Measurements from ENCODE around the gene ARHGEF3. TPM values are rescaled to one million over a fixed set of nuclear protein-coding genes. Genes with fewer than 3 reads are reported as not detected.

ARHGEF3 gene
- total and polyA plus RNA-seq, 10 donors = 8.0 to 35.1 (median 31.7) TPM

DNA sequence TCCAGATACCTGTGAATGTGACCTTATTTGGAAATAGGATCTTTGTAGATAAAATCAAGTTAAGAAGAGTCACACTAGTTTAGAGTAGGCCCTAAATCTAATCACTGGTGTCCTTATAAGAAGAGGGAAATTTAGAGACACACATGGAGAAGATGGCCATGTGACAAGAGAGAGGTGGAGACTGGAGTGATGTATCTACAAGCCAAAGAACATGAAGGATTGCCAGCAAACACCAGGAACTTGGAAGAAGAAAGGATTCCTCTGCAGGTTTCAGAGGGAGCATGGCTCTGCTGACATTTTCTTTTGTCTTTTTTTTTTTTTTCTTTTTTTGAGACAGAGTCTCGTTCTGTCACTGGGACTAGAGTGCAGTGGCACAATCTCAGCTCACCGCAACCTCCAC lies 20.8 kb downstream of the ARHGEF3 start:
- no peak for DNase-seq
- 89 to 100% (median 98%) methylated on average over 2 of the region's 2 CpGs for WGBS, 5 donors
- peak overlapping the region in 4 of 8 donors; percentile 89 to 91 (median 90) for H3K27ac ChIP-seq

DNA sequence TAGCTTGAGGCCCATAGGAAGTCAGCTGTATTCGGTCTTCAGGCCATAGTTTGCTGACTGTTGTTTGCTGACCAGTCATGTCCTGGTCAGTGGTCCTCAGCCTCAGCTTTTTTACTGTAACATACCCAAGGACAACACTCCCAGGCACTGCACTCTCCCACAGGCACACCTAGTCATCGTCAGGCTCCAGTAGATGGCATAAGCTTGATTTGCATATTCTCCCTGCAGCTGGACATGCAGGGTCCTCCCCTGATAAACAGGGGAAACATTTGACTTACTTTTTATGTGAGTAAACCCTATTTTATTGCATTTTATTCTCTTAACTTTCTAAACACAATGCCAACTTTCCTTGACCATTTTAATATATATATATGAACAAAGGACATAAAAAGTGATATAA lies 22.9 kb downstream of the ARHGEF3 start:
- intact Hi-C loops (cut with DNase I; ENCODE audit: low total_unique reads) = no loop called here
- H3K27me3 ChIP-seq (replicated peaks in 1 of 7) = no peaks in the 10 kb centered on the region
- no peak for DNase-seq
- 67 to 79% (median 67%) methylated on average over 2 of the region's 2 CpGs for WGBS, 5 donors
- peaks cover 17 to 100% (median 83%) of the 10 kb centered on the region in 6 donors for H3K4me1 ChIP-seq
- TF ChIP-seq POLR2A (IDR thresholded peaks at IDR 0.05) (no peak), POLR2AphosphoS5 (IDR thresholded peaks at IDR 0.05) (no peak)
- TF ChIP-seq, protein P1, sequence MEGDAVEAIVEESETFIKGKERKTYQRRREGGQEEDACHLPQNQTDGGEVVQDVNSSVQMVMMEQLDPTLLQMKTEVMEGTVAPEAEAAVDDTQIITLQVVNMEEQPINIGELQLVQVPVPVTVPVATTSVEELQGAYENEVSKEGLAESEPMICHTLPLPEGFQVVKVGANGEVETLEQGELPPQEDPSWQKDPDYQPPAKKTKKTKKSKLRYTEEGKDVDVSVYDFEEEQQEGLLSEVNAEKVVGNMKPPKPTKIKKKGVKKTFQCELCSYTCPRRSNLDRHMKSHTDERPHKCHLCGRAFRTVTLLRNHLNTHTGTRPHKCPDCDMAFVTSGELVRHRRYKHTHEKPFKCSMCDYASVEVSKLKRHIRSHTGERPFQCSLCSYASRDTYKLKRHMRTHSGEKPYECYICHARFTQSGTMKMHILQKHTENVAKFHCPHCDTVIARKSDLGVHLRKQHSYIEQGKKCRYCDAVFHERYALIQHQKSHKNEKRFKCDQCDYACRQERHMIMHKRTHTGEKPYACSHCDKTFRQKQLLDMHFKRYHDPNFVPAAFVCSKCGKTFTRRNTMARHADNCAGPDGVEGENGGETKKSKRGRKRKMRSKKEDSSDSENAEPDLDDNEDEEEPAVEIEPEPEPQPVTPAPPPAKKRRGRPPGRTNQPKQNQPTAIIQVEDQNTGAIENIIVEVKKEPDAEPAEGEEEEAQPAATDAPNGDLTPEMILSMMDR (IDR thresholded peaks at IDR 0.05 in 8 of 11, conservative IDR thresholded peaks at IDR 0.05 in 3 of 11) = no peak
- H3K36me3 ChIP-seq = peaks cover 0 to 9% (median 0%) of the 10 kb centered on the region in 6 donors
- no peaks in the 10 kb centered on the region for H3K9me3 ChIP-seq
- no peak overlapping the region for H3K4me3 ChIP-seq
- peak overlapping the region in 4 of 8 donors; percentile 16 to 89 (median 57) for H3K27ac ChIP-seq

More for the DNA sequence above, 20.8 kb downstream of the ARHGEF3 start:
- intact Hi-C loops (cut with DNase I; ENCODE audit: low total_unique reads) = no loop called here
- Histone ChIP-seq H3K9me3 (no peaks in the 10 kb centered on the region), H3K4me1 (peaks cover 22 to 100% (median 88%) of the 10 kb centered on the region in 6 donors), H3K4me3 (no peak overlapping the region), H3K36me3 (no peaks in the 10 kb centered on the region), H3K27me3 (replicated peaks in 1 of 7) (no peaks in the 10 kb centered on the region)
- TF ChIP-seq, protein P1 (IDR thresholded peaks at IDR 0.05 in 8 of 11, conservative IDR thresholded peaks at IDR 0.05 in 3 of 11) = no peak
- TF ChIP-seq POLR2AphosphoS5 (IDR thresholded peaks at IDR 0.05) (no peak), POLR2A (IDR thresholded peaks at IDR 0.05) (no peak)

DNA sequence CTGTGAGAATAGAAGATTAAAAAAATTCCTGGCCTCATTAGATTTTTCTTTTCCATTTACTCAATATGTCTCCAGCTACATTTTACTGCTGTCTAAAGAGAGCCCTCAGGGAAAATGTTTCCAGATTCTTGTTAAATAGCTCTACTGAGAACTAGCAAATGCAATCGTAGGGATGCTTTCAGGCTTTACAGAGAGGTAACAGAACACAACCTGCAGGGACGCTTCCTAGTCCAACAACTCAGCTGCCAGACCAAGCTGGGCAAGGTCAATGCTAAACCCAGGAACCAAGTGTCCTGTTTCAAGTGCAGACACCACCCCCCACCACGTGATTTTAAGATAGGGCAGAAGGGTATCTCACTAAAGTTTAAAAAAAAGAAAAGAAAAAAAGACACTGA lies 25.2 kb downstream of the ARHGEF3 start:
- intact Hi-C loops (cut with DNase I; ENCODE audit: low total_unique reads) = no loop called here
- no peaks in the 10 kb centered on the region for H3K9me3 ChIP-seq
- H3K4me1 ChIP-seq = peaks cover 4 to 83% (median 61%) of the 10 kb centered on the region in 6 donors
- WGBS, 5 donors = 71 to 85% (median 73%) methylated on average over 3 of the region's 3 CpGs
- TF ChIP-seq POLR2A (IDR thresholded peaks at IDR 0.05) (no peak), POLR2AphosphoS5 (IDR thresholded peaks at IDR 0.05) (no peak)
- TF ChIP-seq, protein P1 (IDR thresholded peaks at IDR 0.05 in 8 of 11, conservative IDR thresholded peaks at IDR 0.05 in 3 of 11) = no peak
- no peak overlapping the region for H3K4me3 ChIP-seq
- H3K27ac ChIP-seq = peak overlapping the region in 4 of 8 donors; percentile 64 to 89 (median 74)
- DNase-seq = no peak
- no peaks in the 10 kb centered on the region for H3K27me3 ChIP-seq (replicated peaks in 1 of 7)
- peaks cover 0 to 32% (median 9%) of the 10 kb centered on the region in 6 donors for H3K36me3 ChIP-seq

DNA sequence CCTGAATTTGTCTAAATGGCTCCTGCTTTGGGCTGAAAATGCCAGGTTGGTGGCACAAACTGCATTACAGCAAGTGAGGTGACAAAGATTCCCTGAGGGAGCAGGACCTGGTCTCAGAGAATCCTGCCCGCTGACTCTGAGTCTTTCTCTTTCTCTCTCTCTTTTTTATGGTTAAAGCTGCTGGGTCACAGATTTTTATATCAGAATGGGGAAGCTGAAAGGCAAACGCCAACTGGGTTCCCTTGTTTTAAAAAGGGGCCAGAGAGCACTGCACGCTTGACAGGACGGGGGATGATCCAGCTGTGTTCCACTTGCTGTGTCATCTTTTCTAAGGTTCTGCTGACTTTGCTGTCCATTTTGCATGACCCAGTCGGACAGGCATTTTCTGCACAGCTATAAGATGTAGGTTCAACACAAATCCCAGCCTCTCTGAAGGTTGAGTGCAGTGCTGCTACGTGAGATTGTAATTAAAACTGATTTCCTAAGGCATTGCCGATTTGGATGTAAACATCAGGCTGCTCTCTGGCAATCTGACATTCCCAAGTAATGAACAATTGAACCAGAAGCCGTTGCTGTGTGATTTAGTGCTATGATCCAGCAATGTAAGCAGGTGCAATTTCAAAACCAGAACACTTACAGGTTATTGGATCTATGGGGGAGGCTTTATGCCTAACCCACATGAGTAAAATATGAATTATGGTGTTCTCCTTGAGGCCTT lies 25.8 kb downstream of the ARHGEF3 start:
- TF ChIP-seq POLR2AphosphoS5 (IDR thresholded peaks at IDR 0.05) (peak in 1 of 3 donors; percentile 32), POLR2A (IDR thresholded peaks at IDR 0.05) (no peak)
- DNase-seq = no peak
- Histone ChIP-seq H3K4me1 (peaks cover 4 to 77% (median 58%) of the 10 kb centered on the region in 6 donors), H3K36me3 (peaks cover 0 to 37% (median 12%) of the 10 kb centered on the region in 6 donors), H3K27me3 (replicated peaks in 1 of 7) (no peaks in the 10 kb centered on the region), H3K4me3 (no peak overlapping the region), H3K27ac (peak overlapping the region in 6 of 8 donors; percentile 23 to 89 (median 68)), H3K9me3 (no peaks in the 10 kb centered on the region)
- intact Hi-C loops (cut with DNase I; ENCODE audit: low total_unique reads) = no loop called here
- 52 to 62% (median 59%) methylated on average over 8 of the region's 8 CpGs for WGBS, 5 donors
